Neuron (in vitro differentiated cells): ENCODE results near the gene PALMD.

Source experiments
- H2AFZ ChIP-seq: one replicate; pipeline ENCODE4 v1.6.1; 2013; ENCODE audit warnings: low read depth, mild to moderate bottlenecking, inconsistent platforms, low read length, moderate library complexity
- H3K27me3 ChIP-seq: one replicate; pipeline ENCODE4 v1.6.1; 2013; ENCODE audit warnings: low read length; ENCODE audit not compliant: insufficient read depth
- H3K36me3 ChIP-seq: one replicate; pipeline ENCODE4 v1.6.1; 2013; ENCODE audit warnings: low read length; ENCODE audit not compliant: insufficient read depth
- H3K4me1 ChIP-seq: one replicate; pipeline ENCODE4 v1.6.1; 2013; ENCODE audit warnings: low read length; ENCODE audit not compliant: insufficient read depth
- H3K4me3 ChIP-seq: 2 replicates; pipeline ENCODE4 v1.5.1; 2013; ENCODE audit warnings: mild to moderate bottlenecking, low read length, moderate library complexity
- H3K9me3 ChIP-seq: one replicate; pipeline ENCODE4 v1.6.1; 2013; ENCODE audit warnings: low read length

Gene PALMD

GRCh38 chr1:99656701-99657100, 10.8 kb downstream of the PALMD start:
- H3K4me1 ChIP-seq, result peaks cover 6% of the 10 kb centered on the region
- H3K27me3 ChIP-seq, result no peaks in the 10 kb centered on the region
- H3K4me3 ChIP-seq, result no peak overlapping the region
- H3K9me3 ChIP-seq, result no peaks in the 10 kb centered on the region
- H3K36me3 ChIP-seq, result no peaks in the 10 kb centered on the region
- H2AFZ ChIP-seq, result no peak overlapping the region

- Histone ChIP-seq H3K27me3 (no peaks in the 10 kb centered on the region), H2AFZ (no peak overlapping the region), H3K36me3 (peaks cover 2% of the 10 kb centered on the region), H3K4me1 (peaks cover 8% of the 10 kb centered on the region), H3K9me3 (no peaks in the 10 kb centered on the region), H3K4me3 (no peak overlapping the region)
These were observed 11.5 kb downstream of the PALMD start for GRCh38 chr1:99657213-99658030.

GRCh38 chr1:99658031-99658290, 12.0 kb downstream of the PALMD start:
- H3K4me1 ChIP-seq, result peaks cover 7% of the 10 kb centered on the region
- H3K27me3 ChIP-seq, result no peaks in the 10 kb centered on the region
- no peak overlapping the region for H2AFZ ChIP-seq
- no peak overlapping the region for H3K4me3 ChIP-seq
- no peaks in the 10 kb centered on the region for H3K9me3 ChIP-seq
- peaks cover 8% of the 10 kb centered on the region for H3K36me3 ChIP-seq

GRCh38 chr1:99659755-99660210, 13.9 kb downstream of the PALMD start:
- no peaks in the 10 kb centered on the region for H3K27me3 ChIP-seq
- no peak overlapping the region for H3K4me3 ChIP-seq
- peaks cover 19% of the 10 kb centered on the region for H3K36me3 ChIP-seq
- no peaks in the 10 kb centered on the region for H3K9me3 ChIP-seq
- peaks cover 4% of the 10 kb centered on the region for H3K4me1 ChIP-seq
- no peak overlapping the region for H2AFZ ChIP-seq

GRCh38 chr1:99660496-99660895, 14.6 kb downstream of the PALMD start:
- H3K4me3 ChIP-seq, result no peak overlapping the region
- no peaks in the 10 kb centered on the region for H3K27me3 ChIP-seq
- H3K36me3 ChIP-seq, result peaks cover 19% of the 10 kb centered on the region
- no peak overlapping the region for H2AFZ ChIP-seq
- no peaks in the 10 kb centered on the region for H3K9me3 ChIP-seq
- H3K4me1 ChIP-seq, result peaks cover 4% of the 10 kb centered on the region

GRCh38 chr1:99661780-99662179, 15.9 kb downstream of the PALMD start:
- Histone ChIP-seq H3K4me3 (no peak overlapping the region), H3K4me1 (peaks cover 4% of the 10 kb centered on the region)

GRCh38 chr1:99662539-99663080, 16.7 kb downstream of the PALMD start:
- Histone ChIP-seq H3K36me3 (peaks cover 25% of the 10 kb centered on the region), H2AFZ (no peak overlapping the region), H3K27me3 (no peaks in the 10 kb centered on the region), H3K4me3 (no peak overlapping the region), H3K9me3 (no peaks in the 10 kb centered on the region), H3K4me1 (peaks cover 4% of the 10 kb centered on the region)

More at GRCh38 chr1:99661780-99662179, 15.9 kb downstream of the PALMD start:
- Histone ChIP-seq H3K36me3 (peaks cover 19% of the 10 kb centered on the region), H3K9me3 (no peaks in the 10 kb centered on the region), H3K27me3 (no peaks in the 10 kb centered on the region), H2AFZ (no peak overlapping the region)

- Histone ChIP-seq H3K27me3 (no peaks in the 10 kb centered on the region), H3K4me1 (peaks cover 4% of the 10 kb centered on the region), H2AFZ (no peak overlapping the region), H3K9me3 (no peaks in the 10 kb centered on the region), H3K36me3 (peaks cover 34% of the 10 kb centered on the region), H3K4me3 (no peak overlapping the region)
These were observed 17.6 kb downstream of the PALMD start for GRCh38 chr1:99663501-99663900.

- Histone ChIP-seq H3K4me1 (peaks cover 4% of the 10 kb centered on the region), H3K27me3 (no peaks in the 10 kb centered on the region), H2AFZ (no peak overlapping the region), H3K4me3 (no peak overlapping the region), H3K36me3 (peaks cover 47% of the 10 kb centered on the region), H3K9me3 (no peaks in the 10 kb centered on the region)
These were observed 19.3 kb downstream of the PALMD start for GRCh38 chr1:99665212-99665611.

GRCh38 chr1:99669376-99669775, 23.5 kb downstream of the PALMD start:
- no peaks in the 10 kb centered on the region for H3K27me3 ChIP-seq
- H3K36me3 ChIP-seq, result peaks cover 49% of the 10 kb centered on the region
- H3K4me1 ChIP-seq, result peaks cover 9% of the 10 kb centered on the region

GRCh38 chr1:99669821-99670220, 23.9 kb downstream of the PALMD start:
- Histone ChIP-seq H3K9me3 (no peaks in the 10 kb centered on the region), H3K4me3 (no peak overlapping the region), H3K27me3 (no peaks in the 10 kb centered on the region), H2AFZ (no peak overlapping the region), H3K36me3 (peaks cover 49% of the 10 kb centered on the region), H3K4me1 (peaks cover 13% of the 10 kb centered on the region)

More at GRCh38 chr1:99669376-99669775, 23.5 kb downstream of the PALMD start:
- no peak overlapping the region for H3K4me3 ChIP-seq
- H3K9me3 ChIP-seq, result no peaks in the 10 kb centered on the region
- no peak overlapping the region for H2AFZ ChIP-seq

GRCh38 chr1:99670583-99670982, 24.7 kb downstream of the PALMD start:
- peaks cover 49% of the 10 kb centered on the region for H3K36me3 ChIP-seq
- H3K27me3 ChIP-seq, result no peaks in the 10 kb centered on the region
- no peak overlapping the region for H2AFZ ChIP-seq
- H3K4me3 ChIP-seq, result no peak overlapping the region
- no peaks in the 10 kb centered on the region for H3K9me3 ChIP-seq
- peaks cover 20% of the 10 kb centered on the region for H3K4me1 ChIP-seq

GRCh38 chr1:99672038-99672437, 26.1 kb downstream of the PALMD start:
- H3K9me3 ChIP-seq, result no peaks in the 10 kb centered on the region
- H3K36me3 ChIP-seq, result peaks cover 49% of the 10 kb centered on the region
- no peak overlapping the region for H2AFZ ChIP-seq
- H3K4me3 ChIP-seq, result no peak overlapping the region
- H3K4me1 ChIP-seq, result peaks cover 20% of the 10 kb centered on the region
- H3K27me3 ChIP-seq, result no peaks in the 10 kb centered on the region
